ENCODE measurements around the gene UCK1.

Gene UCK1

DNA sequence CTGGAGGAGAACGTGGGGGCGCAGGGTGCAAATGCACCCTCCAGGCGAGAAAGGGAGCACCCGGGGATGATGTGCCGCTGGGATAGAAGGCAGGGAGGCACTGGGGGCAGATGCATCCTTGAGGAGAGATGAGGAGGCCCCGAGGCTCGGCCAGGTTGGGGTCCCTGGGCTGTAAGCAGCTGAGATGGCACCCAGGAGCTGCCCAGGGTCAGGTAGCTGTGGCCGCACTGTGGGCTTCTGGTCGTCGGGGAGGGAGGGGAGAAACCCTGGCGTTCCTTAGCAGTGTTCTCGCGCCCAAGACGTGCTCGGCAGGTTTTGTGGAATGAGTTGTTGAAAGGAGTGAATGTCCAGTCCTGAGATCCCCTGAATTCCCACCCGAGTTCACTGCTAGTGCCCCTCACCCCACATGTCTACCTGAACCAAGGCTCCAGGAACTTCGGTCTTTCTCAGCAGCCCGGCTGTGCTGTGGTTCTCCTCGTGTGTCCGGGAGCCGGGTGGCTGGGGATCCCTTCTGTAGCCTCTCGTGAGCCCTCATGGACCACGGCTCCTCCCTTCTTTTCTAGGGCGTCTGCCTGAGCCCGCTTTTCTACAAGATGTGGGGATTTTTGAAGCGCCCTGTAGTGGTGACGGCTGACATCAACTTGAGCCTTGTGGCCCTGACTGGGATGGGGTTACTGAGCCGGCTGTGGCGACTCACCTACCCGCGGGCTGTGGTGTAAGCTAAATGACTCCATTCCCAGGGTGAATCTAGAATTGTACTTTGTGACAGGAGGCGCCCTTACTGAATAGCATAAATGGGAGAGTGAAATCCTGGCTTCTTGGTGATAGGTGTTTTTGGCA lies 27.2 kb downstream of the UCK1 start:
- DNase-seq (ENCODE audit: extremely low spot score), result peak; percentile 38
- TF ChIP-seq LEF1 (IDR thresholded peaks at IDR 0.05; ENCODE audit: borderline replicate concordance) (no peak), ARNT (IDR thresholded peaks at IDR 0.05) (no peak), SUZ12 (IDR thresholded peaks at IDR 0.05) (no peak), HDGF (IDR thresholded peaks at IDR 0.05; ENCODE audit: borderline replicate concordance) (no peak), CTBP1 (IDR thresholded peaks at IDR 0.05; ENCODE audit: borderline replicate concordance) (no peak), L3MBTL2 (conservative IDR thresholded peaks at IDR 0.05) (no peak), FOXK2 (IDR thresholded peaks at IDR 0.05) (no peak), ELF4 (IDR thresholded peaks at IDR 0.05) (no peak), TARDBP (IDR thresholded peaks at IDR 0.05) (no peak), SP1 (IDR thresholded peaks at IDR 0.05) (no peak), FOXA1 (IDR thresholded peaks at IDR 0.05) (no peak), BHLHE40 (IDR thresholded peaks at IDR 0.05; ENCODE audit: borderline replicate concordance) (no peak), ZNF384 (IDR thresholded peaks at IDR 0.05) (no peak), FOXM1 (IDR thresholded peaks at IDR 0.05; ENCODE audit: borderline replicate concordance) (no peak), NFRKB (IDR thresholded peaks at IDR 0.05) (no peak)
- TF ChIP-seq, protein P1, sequence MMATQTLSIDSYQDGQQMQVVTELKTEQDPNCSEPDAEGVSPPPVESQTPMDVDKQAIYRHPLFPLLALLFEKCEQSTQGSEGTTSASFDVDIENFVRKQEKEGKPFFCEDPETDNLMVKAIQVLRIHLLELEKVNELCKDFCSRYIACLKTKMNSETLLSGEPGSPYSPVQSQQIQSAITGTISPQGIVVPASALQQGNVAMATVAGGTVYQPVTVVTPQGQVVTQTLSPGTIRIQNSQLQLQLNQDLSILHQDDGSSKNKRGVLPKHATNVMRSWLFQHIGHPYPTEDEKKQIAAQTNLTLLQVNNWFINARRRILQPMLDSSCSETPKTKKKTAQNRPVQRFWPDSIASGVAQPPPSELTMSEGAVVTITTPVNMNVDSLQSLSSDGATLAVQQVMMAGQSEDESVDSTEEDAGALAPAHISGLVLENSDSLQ (IDR thresholded peaks at IDR 0.05), result no peak
- POLR2A ChIA-PET, result interaction anchor here (1.0 to 1.2 kb wide), 2 partner anchors 19 to 131 kb away, joined by 3 to 4 read pairs; no protein-coding TSS in a partner anchor
- CTCF ChIA-PET, result no interaction called here

DNA sequence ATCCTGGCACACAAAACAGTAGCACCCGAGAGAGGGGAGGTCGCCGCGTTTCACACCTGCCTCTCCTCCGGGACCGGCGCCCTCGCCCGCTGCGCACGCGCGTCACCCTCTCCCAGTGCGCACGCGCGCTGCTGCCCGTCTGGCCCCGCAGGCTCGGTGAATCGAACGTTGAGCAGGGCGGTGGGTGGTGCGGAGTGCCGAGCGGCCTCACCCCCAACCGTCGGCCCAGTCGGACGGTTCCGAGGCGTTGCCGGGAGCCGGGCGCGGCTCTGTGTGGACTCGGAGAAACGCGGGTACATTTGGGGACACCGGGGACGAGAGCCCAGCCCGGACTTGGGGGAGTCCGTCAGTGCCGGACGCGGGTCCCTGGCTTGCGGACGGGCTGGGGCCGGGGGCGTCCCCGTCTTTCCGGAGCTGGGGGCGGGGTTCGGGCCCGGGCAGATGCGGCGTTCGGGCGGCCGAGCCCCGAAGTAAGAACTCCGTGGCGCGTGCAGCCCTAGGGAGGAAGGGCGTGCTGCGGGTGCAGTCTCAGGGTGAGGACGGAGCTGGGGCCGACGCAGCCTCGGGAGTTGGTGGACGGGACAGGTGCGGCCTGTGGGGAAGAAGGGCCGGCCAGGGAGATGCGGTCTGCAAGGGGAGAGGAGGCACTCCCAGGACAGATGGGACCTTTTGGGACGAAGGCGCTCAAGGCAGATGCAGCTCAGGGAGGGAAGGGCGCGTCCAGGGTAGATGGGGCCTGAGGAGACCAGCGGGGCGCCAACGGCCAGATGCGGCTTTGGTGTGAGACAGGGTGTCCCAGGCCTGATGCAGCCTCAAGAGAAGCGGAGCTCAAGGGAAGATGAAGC lies 28.1 kb downstream of the UCK1 start, which contains the start of gene POMT1:
Gene POMT1, plus strand, starts transcription at position 138 of the 845 bp plus-strand sequence. CDS start 1,301 bp downstream, outside the sequence.
- DNase-seq (ENCODE audit: extremely low spot score), result peak; percentile 97
- TF ChIP-seq L3MBTL2 (conservative IDR thresholded peaks at IDR 0.05) (peak; percentile 80; the same call in 1 of the 2 replicates), FOXA1 (IDR thresholded peaks at IDR 0.05) (no peak)
- ChIA-PET POLR2A (interaction anchor here (1.0 to 1.2 kb wide), 3 partner anchors 20 to 130 kb away, joined by 3 to 8 read pairs (median 4); no protein-coding TSS in a partner anchor), CTCF (no interaction called here)

DNA sequence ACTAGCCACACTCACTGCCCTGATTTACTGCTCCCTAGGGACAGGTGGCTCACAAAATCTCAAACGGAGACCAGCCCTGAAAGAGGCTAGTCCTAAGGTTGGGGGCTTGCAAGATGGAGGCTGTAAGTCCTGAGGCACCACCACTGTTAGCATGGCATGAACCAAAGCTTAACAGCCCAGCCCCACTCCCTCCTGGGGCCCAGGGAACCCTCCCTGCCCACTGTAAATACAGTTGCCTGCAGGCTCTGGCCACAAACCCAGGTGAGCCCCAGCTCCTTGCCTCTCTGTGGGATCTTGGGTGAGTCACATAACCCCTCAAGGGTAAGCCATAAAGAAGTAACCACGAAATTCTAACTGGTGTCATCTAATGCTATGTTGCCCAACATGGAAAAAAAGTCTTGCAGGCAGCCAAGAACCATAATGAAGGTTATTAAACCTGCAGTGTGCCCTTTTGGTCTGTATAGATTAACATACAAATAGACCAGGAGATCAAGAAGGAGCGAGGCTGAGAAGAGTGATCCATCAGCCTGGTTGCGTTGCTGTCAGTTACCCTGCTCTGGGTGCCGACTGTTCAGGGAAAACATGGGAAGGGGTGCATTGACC lies 30.0 kb downstream of the UCK1 start:
- TF ChIP-seq HDGF (IDR thresholded peaks at IDR 0.05; ENCODE audit: borderline replicate concordance), result no peak
- TF ChIP-seq SP1 (IDR thresholded peaks at IDR 0.05), result no peak
- TF ChIP-seq, protein P1 (IDR thresholded peaks at IDR 0.05), result peak; percentile 14; the same call in 1 of the 2 replicates
- no peak for DNase-seq (ENCODE audit: extremely low spot score)
- CTCF ChIA-PET, result no interaction called here
- POLR2A ChIA-PET, result interaction anchor here (0.9 kb wide), 1 partner anchor 128 kb away, joined by 3 read pairs; no protein-coding TSS in a partner anchor

DNA sequence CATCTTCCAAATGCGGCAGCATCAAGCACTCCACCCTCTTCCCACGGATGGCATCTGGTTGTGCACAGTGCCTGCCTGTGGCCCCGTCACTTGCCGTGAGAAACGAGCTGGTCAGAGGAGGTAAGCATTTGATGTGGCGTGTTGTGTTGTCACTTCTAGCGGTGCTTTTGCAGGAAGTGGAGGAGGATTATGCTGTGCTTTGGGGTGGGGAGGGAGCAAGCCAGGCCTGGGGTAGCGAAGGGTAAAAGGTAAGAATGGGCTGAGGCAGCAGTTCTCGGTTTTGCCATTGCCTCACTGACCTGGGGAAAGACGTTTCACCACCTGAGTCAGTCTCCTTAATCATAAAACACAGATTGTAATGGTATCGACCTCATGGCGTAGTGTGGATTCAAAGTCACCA lies 30.7 kb downstream of the UCK1 start:
- CTCF ChIA-PET, result no interaction called here
- no peak for DNase-seq (ENCODE audit: extremely low spot score)
- POLR2A ChIA-PET, result interaction anchor here (0.9 kb wide), 1 partner anchor 127 kb away, joined by 3 read pairs; no protein-coding TSS in a partner anchor
- TF ChIP-seq CTBP1 (IDR thresholded peaks at IDR 0.05; ENCODE audit: borderline replicate concordance) (no peak), NFRKB (IDR thresholded peaks at IDR 0.05) (no peak), ELF4 (IDR thresholded peaks at IDR 0.05) (no peak), L3MBTL2 (conservative IDR thresholded peaks at IDR 0.05) (no peak), TARDBP (IDR thresholded peaks at IDR 0.05) (no peak), FOXK2 (IDR thresholded peaks at IDR 0.05) (no peak), LEF1 (IDR thresholded peaks at IDR 0.05; ENCODE audit: borderline replicate concordance) (no peak), FOXM1 (IDR thresholded peaks at IDR 0.05; ENCODE audit: borderline replicate concordance) (no peak), SP1 (IDR thresholded peaks at IDR 0.05) (no peak), BHLHE40 (IDR thresholded peaks at IDR 0.05; ENCODE audit: borderline replicate concordance) (no peak), ARNT (IDR thresholded peaks at IDR 0.05) (no peak)
- TF ChIP-seq, protein P1 (IDR thresholded peaks at IDR 0.05), result no peak

DNA sequence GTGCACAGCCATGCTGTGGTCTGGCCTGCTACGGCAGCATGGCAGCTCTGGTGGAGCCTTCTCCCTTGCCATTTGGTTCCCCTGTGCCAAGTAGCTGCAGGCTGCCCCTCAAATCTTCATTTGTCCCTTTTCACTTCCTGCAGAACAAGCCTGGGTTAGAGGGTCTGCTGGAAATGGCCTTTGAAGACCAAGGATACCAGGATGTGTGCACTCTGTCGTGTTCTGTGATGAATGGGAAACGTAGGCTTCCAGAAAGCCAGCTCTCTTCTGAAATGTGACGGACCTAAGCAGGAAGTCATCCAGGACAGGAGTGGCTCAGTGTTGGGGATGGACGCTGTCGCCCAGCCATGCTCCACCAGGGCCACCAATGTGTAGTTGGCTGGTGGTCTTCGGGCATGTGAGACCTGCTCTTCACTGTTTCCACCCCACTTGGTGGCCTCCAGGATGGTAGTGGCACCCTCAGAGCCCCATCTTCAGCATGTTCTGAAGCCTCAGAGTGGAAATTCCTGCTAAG lies 31.8 kb downstream of the UCK1 start:
- ChIA-PET CTCF (no interaction called here), POLR2A (interaction anchor here (0.8 to 1.6 kb wide), 2 partner anchors 10 to 126 kb away, joined by 3 to 5 read pairs; no protein-coding TSS in a partner anchor)

More for the DNA sequence above, 31.8 kb downstream of the UCK1 start:
- TF ChIP-seq, protein P1 (IDR thresholded peaks at IDR 0.05), result no peak
- TF ChIP-seq SP1 (IDR thresholded peaks at IDR 0.05) (no peak), BHLHE40 (IDR thresholded peaks at IDR 0.05; ENCODE audit: borderline replicate concordance) (no peak), FOXK2 (IDR thresholded peaks at IDR 0.05) (no peak), FOXA1 (IDR thresholded peaks at IDR 0.05) (no peak), TARDBP (IDR thresholded peaks at IDR 0.05) (no peak), HDGF (IDR thresholded peaks at IDR 0.05; ENCODE audit: borderline replicate concordance) (no peak), ELF4 (IDR thresholded peaks at IDR 0.05) (no peak), SUZ12 (IDR thresholded peaks at IDR 0.05) (no peak), L3MBTL2 (conservative IDR thresholded peaks at IDR 0.05) (no peak), ZNF384 (IDR thresholded peaks at IDR 0.05) (no peak), NFRKB (IDR thresholded peaks at IDR 0.05) (no peak), CTBP1 (IDR thresholded peaks at IDR 0.05; ENCODE audit: borderline replicate concordance) (no peak)
- DNase-seq (ENCODE audit: extremely low spot score), result no peak
